Mesothelial cell of epicardium (in vitro differentiated cells): ENCODE results near the gene PACSIN3. TPM values are rescaled to one million over a fixed set of nuclear protein-coding genes. Genes with fewer than 3 reads are reported as not detected.
A peak's percentile ranks its signal among the peaks of the same experiment; 100 is the strongest.

Experiments used
- DNase-seq, 2 experiments: peaks; one replicate each; pipeline ENCODE4 v3.0.0; 2021; ENCODE audit warnings: low spot score in 2 of 2; ENCODE audit not compliant: unreplicated experiment in 2 of 2
- H3K27ac Mint-ChIP-seq: 2 replicates; pipeline ENCODE4 v1.8.0; 2021; ENCODE audit warnings: mixed read lengths
- H3K27me3 Mint-ChIP-seq: 2 replicates; pipeline ENCODE4 v1.8.0; 2021; ENCODE audit warnings: low read depth, mixed read lengths
- H3K36me3 Mint-ChIP-seq: 2 replicates; pipeline ENCODE4 v1.8.0; 2021; ENCODE audit warnings: mixed read lengths
- H3K4me1 Mint-ChIP-seq: 2 replicates; pipeline ENCODE4 v1.8.0; 2021; ENCODE audit warnings: mixed read lengths
- H3K4me3 Mint-ChIP-seq: 2 replicates; pipeline ENCODE4 v1.8.0; 2021; ENCODE audit warnings: mild to moderate bottlenecking, moderate library complexity, mixed read lengths
- H3K9me3 Mint-ChIP-seq: 2 replicates; pipeline ENCODE4 v1.8.0; 2021; ENCODE audit warnings: mixed read lengths
- total RNA-seq: library from RNA; stranded (reverse); gene quantifications from 3 replicates; pipeline ENCODE4 v1.2.1, GENCODE V29; 2021
- TF ChIP-seq, protein P1 (sequence below): fragments of 200-600 bp; sonication (generic); IDR thresholded peaks from one replicate; pipeline ENCODE4 v1.5.0; 2021; ENCODE audit warnings: antibody characterized with exemption; ENCODE audit not compliant: unreplicated experiment

PACSIN3 gene
- total RNA-seq = 61.1 to 68.2 TPM (median 64.1 TPM) in 3 replicates

DNA sequence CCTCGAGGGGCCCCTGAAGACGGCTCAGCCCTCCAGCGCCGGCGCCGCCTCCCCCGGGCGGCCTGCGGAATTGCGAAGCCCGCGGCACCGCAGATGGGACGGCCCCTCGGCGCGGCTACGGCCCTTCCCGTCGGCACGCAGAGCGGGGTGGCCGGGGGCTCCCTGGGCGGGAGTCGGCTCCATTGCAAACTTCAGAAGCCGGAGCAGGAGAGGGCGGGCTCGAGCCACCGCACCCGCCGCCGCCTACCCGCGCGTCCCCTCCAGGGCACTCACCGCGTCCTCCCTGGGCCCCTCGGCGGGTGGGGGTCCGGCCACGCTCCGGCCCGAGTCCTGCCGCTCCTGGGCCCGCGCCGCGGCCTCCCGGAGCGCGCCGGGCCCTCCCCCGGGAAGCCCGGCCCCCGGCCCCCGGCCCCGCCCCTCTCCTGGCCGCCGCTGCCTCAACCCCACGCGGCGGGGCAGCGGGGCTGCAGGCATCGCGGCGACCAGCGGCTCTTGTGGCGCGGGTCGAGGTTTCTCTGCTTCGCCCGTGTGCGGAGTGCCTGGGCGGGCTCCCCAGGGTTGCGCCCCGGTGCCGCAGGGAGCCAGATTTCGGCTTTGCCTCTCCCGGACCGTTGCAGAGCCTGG, at the start of gene PACSIN3:
Gene PACSIN3, minus strand, starts transcription at position 359 of the 624 bp plus-strand sequence. CDS start 3,707 bp downstream, outside the sequence.
- peak; percentile 50 to 71 for DNase-seq
- TF ChIP-seq, protein P1, sequence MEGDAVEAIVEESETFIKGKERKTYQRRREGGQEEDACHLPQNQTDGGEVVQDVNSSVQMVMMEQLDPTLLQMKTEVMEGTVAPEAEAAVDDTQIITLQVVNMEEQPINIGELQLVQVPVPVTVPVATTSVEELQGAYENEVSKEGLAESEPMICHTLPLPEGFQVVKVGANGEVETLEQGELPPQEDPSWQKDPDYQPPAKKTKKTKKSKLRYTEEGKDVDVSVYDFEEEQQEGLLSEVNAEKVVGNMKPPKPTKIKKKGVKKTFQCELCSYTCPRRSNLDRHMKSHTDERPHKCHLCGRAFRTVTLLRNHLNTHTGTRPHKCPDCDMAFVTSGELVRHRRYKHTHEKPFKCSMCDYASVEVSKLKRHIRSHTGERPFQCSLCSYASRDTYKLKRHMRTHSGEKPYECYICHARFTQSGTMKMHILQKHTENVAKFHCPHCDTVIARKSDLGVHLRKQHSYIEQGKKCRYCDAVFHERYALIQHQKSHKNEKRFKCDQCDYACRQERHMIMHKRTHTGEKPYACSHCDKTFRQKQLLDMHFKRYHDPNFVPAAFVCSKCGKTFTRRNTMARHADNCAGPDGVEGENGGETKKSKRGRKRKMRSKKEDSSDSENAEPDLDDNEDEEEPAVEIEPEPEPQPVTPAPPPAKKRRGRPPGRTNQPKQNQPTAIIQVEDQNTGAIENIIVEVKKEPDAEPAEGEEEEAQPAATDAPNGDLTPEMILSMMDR = no peak
- Mint-ChIP-seq H3K36me3 (no peaks in the 10 kb centered on the region), H3K9me3 (no peaks in the 10 kb centered on the region), H3K27me3 (no peaks in the 10 kb centered on the region), H3K4me1 (peaks cover 34% of the 10 kb centered on the region), H3K4me3 (peak within 1 kb of the TSS; percentile 76), H3K27ac (peak within 1 kb of the TSS; percentile 73)

DNA sequence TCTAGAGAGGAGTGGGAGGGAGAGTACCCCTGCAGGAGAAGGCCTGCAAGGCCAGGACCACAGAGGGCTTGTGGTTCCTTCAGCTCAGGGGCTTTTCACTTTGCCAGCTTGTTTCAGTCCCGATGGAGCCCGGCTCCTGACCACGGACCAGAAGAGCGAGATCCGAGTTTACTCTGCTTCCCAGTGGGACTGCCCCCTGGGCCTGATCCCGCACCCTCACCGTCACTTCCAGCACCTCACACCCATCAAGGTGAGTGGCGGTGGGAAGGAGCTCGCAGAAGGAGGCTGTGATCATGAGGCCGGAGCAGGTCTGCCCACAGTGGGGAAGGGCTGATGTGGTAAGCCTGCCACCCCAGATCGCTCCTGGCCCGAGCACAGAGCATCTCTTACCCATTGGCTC, 48.9 kb upstream of the PACSIN3 start:
- TF ChIP-seq, protein P1 = no peak
- peaks cover 28% of the 10 kb centered on the region for H3K36me3 Mint-ChIP-seq
- no peak overlapping the region for H3K27ac Mint-ChIP-seq

DNA sequence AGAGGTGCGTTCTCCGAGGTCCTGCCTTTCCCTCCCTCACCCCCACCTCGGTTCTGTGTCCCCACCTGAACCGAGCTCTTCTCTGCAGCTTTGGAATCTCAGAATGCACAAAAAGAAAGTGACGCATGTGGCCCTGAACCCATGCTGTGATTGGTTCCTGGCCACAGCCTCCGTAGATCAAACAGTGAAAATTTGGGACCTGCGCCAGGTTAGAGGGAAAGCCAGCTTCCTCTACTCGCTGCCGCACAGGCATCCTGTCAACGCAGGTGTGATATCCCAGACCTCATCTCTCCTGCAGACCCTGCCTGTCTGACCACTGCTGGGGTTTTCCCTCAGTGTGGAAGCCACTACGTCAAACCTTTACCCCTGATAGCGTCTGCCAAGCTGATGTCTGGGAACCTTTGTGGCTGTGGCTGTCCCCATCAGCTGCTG, 48.5 kb upstream of the PACSIN3 start:
- no peaks in the 10 kb centered on the region for H3K27me3 Mint-ChIP-seq
- H3K36me3 Mint-ChIP-seq = peaks cover 24% of the 10 kb centered on the region
- no peak overlapping the region for H3K4me3 Mint-ChIP-seq
- H3K9me3 Mint-ChIP-seq = no peaks in the 10 kb centered on the region
- TF ChIP-seq, protein P1 = no peak
- H3K27ac Mint-ChIP-seq = no peak overlapping the region
- peaks cover 4% of the 10 kb centered on the region for H3K4me1 Mint-ChIP-seq
- no peak for DNase-seq

More for the DNA sequence above, 48.9 kb upstream of the PACSIN3 start:
- no peaks in the 10 kb centered on the region for H3K27me3 Mint-ChIP-seq
- H3K4me3 Mint-ChIP-seq = no peak overlapping the region
- H3K9me3 Mint-ChIP-seq = no peaks in the 10 kb centered on the region
- no peak for DNase-seq
- H3K4me1 Mint-ChIP-seq = peaks cover 4% of the 10 kb centered on the region

DNA sequence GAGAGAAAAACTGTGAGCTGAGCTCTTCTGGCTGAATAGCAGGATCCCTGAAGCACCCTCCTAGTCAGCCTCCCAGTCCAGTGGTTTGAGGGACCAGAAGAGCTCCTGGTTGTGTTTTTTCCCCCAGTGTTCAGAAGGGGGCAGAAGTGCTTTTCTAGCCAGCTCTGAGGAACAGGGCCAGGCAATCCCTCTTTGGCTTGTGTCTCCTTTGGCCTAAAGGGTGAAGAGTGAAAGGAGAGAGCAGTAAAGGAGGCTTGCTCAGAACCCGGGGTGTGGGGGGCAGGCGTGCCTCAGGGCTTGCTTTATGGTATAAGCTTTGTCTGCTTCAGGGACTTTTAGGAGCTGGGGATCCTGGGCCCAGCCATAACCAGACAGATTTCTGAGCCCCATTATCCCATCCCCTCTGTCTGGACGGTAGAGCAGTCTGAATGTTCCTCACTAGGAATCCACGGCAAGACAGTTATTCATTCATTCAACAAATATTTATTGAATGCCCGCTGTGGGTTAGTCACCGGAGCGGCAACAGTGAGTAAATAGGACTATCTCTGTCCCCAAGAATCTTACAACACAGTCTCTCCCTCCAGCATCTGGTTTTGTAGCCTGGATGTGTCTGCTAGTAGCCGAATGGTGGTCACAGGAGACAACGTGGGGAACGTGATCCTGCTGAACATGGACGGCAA, 47.9 kb upstream of the PACSIN3 start:
- no peaks in the 10 kb centered on the region for H3K9me3 Mint-ChIP-seq
- no peak overlapping the region for H3K27ac Mint-ChIP-seq
- H3K4me3 Mint-ChIP-seq = no peak overlapping the region
- peaks cover 4% of the 10 kb centered on the region for H3K4me1 Mint-ChIP-seq
- TF ChIP-seq, protein P1 = no peak
- peaks cover 24% of the 10 kb centered on the region for H3K36me3 Mint-ChIP-seq
- no peaks in the 10 kb centered on the region for H3K27me3 Mint-ChIP-seq
- no peak for DNase-seq

DNA sequence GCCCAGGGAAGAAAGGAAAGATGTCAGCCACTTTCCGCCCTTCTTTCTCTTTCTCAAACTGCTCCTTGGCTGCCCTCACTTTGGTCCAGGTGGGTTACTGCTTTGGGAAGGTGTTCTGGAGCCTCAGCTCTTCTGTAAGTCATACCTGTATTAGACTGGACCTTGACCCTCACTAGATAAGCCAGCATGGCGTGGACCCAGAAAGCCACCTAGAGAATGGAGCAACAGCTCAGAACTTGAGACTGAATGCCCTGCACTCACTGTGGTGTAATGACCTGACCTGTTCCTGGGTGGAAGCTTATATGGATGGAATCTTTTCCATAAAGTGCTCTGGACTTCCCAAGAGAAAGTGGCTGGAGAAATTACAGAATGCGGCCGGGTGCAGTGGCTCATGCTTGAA, 46.8 kb upstream of the PACSIN3 start:
- TF ChIP-seq, protein P1 = no peak
- Mint-ChIP-seq H3K36me3 (peaks cover 25% of the 10 kb centered on the region), H3K27ac (no peak overlapping the region), H3K4me1 (peaks cover 4% of the 10 kb centered on the region), H3K9me3 (no peaks in the 10 kb centered on the region), H3K27me3 (no peaks in the 10 kb centered on the region), H3K4me3 (no peak overlapping the region)
- DNase-seq = no peak
